Nephron (organoid): Measurements from ENCODE around the gene PLXNA3.

Experiments used
- H3K27ac Mint-ChIP-seq, 3 experiments: 2 replicates each; pipeline ENCODE4 v1.8.0; 2020; ENCODE audit warnings: mixed read lengths in 3 of 3, mild to moderate bottlenecking in 2 of 3, moderate library complexity in 1 of 3
- H3K27me3 Mint-ChIP-seq: 2 replicates; pipeline ENCODE4 v1.8.0; 2021; ENCODE audit warnings: low read depth, mild to moderate bottlenecking, moderate library complexity, mixed read lengths
- H3K36me3 Mint-ChIP-seq: 2 replicates; pipeline ENCODE4 v1.8.0; 2020; ENCODE audit warnings: low read depth, mixed read lengths
- H3K4me1 Mint-ChIP-seq: 2 replicates; pipeline ENCODE4 v1.8.0; 2020; ENCODE audit warnings: mixed read lengths
- H3K4me3 Mint-ChIP-seq, 3 experiments: 2 replicates each; pipeline ENCODE4 v1.8.0; 2020; ENCODE audit warnings: mild to moderate bottlenecking in 3 of 3, mixed read lengths in 3 of 3, moderate library complexity in 2 of 3
- H3K9me3 Mint-ChIP-seq: 2 replicates; pipeline ENCODE4 v1.8.0; 2020; ENCODE audit warnings: mixed read lengths
- TF ChIP-seq, protein P1 (sequence below), 3 experiments: fragments of 200-600 bp; sonication (generic); IDR thresholded peaks; one replicate each; pipeline ENCODE4 v1.5.0; 2021; ENCODE audit warnings: antibody characterized with exemption in 3 of 3; ENCODE audit not compliant: unreplicated experiment in 3 of 3

PLXNA3 gene

DNA sequence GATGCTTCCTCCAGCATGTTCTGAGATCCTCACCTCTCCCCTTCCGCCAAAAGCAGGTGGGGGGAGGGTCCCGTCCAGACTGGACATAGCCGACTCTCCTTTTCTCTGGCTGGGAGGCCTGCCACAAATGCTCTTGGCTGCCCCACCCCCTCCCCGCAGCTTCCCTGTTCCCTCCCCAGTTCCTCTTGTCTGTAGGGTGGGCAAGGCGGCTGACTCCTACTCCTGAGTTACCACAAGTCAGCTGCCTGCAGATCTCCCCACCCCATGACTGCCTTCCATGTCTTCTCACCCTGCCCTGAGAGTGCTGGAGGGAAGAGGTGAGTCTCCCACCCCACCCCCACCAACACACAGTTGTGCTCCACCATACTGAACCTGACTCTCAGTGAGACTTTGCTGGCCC, 26.7 kb upstream of the PLXNA3 start:
- H3K4me1 Mint-ChIP-seq, result peaks cover 11% of the 10 kb centered on the region
- H3K9me3 Mint-ChIP-seq, result peaks cover 25% of the 10 kb centered on the region
- no peaks in the 10 kb centered on the region for H3K27me3 Mint-ChIP-seq
- no peak overlapping the region for H3K27ac Mint-ChIP-seq
- H3K36me3 Mint-ChIP-seq, result peaks cover 34% of the 10 kb centered on the region
- peak overlapping the region in 2 of 3 experiments; percentile 43 to 67 for H3K4me3 Mint-ChIP-seq
- TF ChIP-seq, protein P1, sequence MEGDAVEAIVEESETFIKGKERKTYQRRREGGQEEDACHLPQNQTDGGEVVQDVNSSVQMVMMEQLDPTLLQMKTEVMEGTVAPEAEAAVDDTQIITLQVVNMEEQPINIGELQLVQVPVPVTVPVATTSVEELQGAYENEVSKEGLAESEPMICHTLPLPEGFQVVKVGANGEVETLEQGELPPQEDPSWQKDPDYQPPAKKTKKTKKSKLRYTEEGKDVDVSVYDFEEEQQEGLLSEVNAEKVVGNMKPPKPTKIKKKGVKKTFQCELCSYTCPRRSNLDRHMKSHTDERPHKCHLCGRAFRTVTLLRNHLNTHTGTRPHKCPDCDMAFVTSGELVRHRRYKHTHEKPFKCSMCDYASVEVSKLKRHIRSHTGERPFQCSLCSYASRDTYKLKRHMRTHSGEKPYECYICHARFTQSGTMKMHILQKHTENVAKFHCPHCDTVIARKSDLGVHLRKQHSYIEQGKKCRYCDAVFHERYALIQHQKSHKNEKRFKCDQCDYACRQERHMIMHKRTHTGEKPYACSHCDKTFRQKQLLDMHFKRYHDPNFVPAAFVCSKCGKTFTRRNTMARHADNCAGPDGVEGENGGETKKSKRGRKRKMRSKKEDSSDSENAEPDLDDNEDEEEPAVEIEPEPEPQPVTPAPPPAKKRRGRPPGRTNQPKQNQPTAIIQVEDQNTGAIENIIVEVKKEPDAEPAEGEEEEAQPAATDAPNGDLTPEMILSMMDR (IDR thresholded peaks at IDR 0.05; ENCODE audit: unreplicated experiment in 3 of 3), result no peak

DNA sequence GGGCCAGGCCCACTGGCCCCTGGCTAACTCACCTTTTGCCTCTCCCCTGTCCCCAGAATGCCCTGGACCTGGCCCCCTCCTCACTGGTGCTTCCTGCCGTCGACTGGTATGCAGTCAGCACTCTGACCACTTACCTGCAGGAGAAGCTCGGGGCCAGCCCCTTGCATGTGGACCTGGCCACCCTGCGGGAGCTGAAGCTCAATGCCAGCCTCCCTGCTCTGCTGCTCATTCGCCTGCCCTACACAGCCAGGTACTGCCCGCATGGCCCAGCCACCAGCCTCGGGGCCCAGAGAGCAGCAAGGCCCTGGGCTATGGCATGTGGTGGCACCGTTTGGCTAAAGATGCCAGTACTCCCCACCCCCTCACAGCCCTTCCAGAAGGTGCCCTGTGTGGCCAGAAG, 25.9 kb upstream of the PLXNA3 start:
- Mint-ChIP-seq H3K4me1 (peaks cover 11% of the 10 kb centered on the region), H3K36me3 (peaks cover 35% of the 10 kb centered on the region), H3K27ac (no peak overlapping the region), H3K27me3 (no peaks in the 10 kb centered on the region), H3K4me3 (no peak overlapping the region), H3K9me3 (peaks cover 25% of the 10 kb centered on the region)
- TF ChIP-seq, protein P1 (IDR thresholded peaks at IDR 0.05; ENCODE audit: unreplicated experiment in 3 of 3), result no peak

DNA sequence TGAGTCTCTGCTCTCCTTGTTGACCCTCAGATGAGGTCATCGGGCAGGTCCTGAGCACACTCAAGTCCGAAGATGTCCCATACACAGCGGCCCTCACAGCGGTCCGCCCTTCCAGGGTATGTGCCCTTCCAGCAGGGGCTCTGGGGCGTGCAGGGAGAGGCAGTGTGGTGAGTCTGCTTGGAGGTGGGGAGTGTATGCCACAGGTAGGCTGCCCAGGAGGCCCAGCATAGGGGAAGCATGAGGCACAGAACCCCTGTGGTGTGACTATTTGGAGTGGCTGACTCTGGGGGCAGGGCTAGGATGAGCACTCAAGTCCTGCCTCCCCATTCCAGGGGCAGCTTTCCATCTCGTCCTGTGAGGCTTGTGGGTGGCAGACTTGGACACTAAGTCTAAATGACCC, 24.5 kb upstream of the PLXNA3 start:
- Mint-ChIP-seq H3K36me3 (peaks cover 39% of the 10 kb centered on the region), H3K4me1 (peaks cover 17% of the 10 kb centered on the region), H3K4me3 (peak overlapping the region in 1 of 3 experiments; percentile 26), H3K27me3 (no peaks in the 10 kb centered on the region), H3K9me3 (peaks cover 26% of the 10 kb centered on the region), H3K27ac (peak overlapping the region in 1 of 3 experiments; percentile 30)
- TF ChIP-seq, protein P1 (IDR thresholded peaks at IDR 0.05; ENCODE audit: unreplicated experiment in 3 of 3), result no peak

DNA sequence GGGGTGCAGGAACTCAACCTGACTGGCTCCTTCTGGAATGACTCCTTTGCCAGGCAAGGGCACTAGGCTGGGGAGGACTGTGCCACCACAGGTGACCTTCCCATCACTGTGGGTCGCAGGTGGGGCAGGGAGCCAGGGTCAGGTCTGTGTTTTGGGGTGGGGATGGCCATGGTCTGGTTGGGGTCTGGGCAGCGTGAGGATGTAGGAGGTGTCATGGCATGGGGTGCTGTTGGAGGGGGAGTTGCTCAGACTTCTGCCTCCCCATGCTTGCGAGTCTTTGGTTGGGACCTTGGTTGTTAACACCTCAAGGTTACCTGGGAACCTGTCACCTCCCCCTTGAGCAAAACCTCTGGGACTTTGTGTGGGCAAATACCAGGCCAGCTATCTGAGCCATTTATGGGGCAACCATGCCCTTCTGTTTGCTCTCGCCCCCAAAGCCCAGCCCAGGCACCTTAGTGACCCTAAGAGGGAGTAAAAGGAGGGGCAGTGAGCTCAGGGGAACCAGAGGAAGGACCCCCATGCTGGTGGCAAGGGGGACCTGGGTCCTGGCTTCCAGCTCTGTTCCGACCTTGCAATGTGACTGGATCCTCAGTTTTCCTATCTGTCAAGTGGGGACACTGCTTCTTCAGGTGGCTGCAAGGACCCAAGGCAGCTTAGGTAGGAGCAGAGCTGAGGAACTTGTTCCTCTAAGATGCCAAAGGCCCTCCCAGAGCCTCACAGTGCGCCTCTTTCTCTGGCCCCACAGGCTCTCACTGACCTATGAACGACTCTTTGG, 23.5 kb upstream of the PLXNA3 start:
- peaks cover 24% of the 10 kb centered on the region for H3K9me3 Mint-ChIP-seq
- H3K27me3 Mint-ChIP-seq, result no peaks in the 10 kb centered on the region
- H3K4me1 Mint-ChIP-seq, result peaks cover 17% of the 10 kb centered on the region
- H3K36me3 Mint-ChIP-seq, result peaks cover 42% of the 10 kb centered on the region
- TF ChIP-seq, protein P1 (IDR thresholded peaks at IDR 0.05; ENCODE audit: unreplicated experiment in 3 of 3), result no peak
- no peak overlapping the region for H3K4me3 Mint-ChIP-seq
- H3K27ac Mint-ChIP-seq, result no peak overlapping the region

DNA sequence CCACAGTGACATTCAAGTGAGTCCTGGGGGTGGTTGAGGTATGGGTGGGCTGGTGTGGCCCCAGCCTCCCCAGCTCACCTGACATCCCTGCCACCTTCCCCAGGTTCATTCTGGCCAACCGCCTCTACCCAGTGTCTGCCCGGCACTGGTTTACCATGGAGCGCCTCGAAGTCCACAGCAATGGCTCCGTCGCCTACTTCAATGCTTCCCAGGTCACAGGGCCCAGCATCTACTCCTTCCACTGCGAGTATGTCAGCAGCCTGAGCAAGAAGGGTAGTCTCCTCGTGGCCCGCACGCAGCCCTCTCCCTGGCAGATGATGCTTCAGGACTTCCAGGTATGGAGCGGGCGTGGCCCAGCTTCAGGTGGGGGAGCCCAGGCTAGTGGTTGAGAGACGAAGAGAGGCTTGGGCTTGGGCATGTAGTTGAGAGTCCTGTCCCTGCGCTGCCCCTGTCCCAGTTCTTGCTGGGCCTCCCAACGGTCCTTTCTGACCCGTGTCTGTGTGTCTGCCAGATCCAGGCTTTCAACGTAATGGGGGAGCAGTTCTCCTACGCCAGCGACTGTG, 22.8 kb upstream of the PLXNA3 start:
- peak overlapping the region; percentile 10 to 80 (median 11) for H3K4me3 Mint-ChIP-seq
- H3K4me1 Mint-ChIP-seq, result peaks cover 17% of the 10 kb centered on the region
- H3K27ac Mint-ChIP-seq, result peak overlapping the region in 1 of 3 experiments; percentile 20
- H3K36me3 Mint-ChIP-seq, result peaks cover 45% of the 10 kb centered on the region
- no peaks in the 10 kb centered on the region for H3K27me3 Mint-ChIP-seq
- TF ChIP-seq, protein P1 (IDR thresholded peaks at IDR 0.05; ENCODE audit: unreplicated experiment in 3 of 3), result no peak
- peaks cover 21% of the 10 kb centered on the region for H3K9me3 Mint-ChIP-seq
